NCI-H1105 (cell line): ENCODE data around the gene KDM8.
A peak's percentile ranks its signal among the peaks of the same experiment; 100 is the strongest.

Source experiments
- DNase-seq: peaks from one replicate; lab custom pipeline; 2025; lab: John Stamatoyannopoulos, UW

KDM8 gene

GRCh38 chr16:27230562-27231001 lies 27.3 kb downstream of the KDM8 start:
- DNase-seq, result no peak

- no peak for DNase-seq
Measured at GRCh38 chr16:27231692-27232060, 28.4 kb downstream of the KDM8 start.

GRCh38 chr16:27232061-27232900 lies 29.0 kb downstream of the KDM8 start:
- DNase-seq, result no peak

- no peak for DNase-seq
Measured at GRCh38 chr16:27232901-27233625, 29.7 kb downstream of the KDM8 start.

- no peak for DNase-seq
Measured at GRCh38 chr16:27233731-27234130, 30.4 kb downstream of the KDM8 start.

GRCh38 chr16:27234171-27234570 lies 30.8 kb downstream of the KDM8 start:
- DNase-seq, result no peak

GRCh38 chr16:27234603-27235002 lies 31.3 kb downstream of the KDM8 start:
- DNase-seq, result no peak

- peak; percentile 73 for DNase-seq
Measured at GRCh38 chr16:27235055-27235937, 32.0 kb downstream of the KDM8 start.

- DNase-seq, result no peak
Measured at GRCh38 chr16:27235938-27236245, 32.6 kb downstream of the KDM8 start.

GRCh38 chr16:27236635-27237218 lies 33.4 kb downstream of the KDM8 start:
- DNase-seq, result no peak

GRCh38 chr16:27237219-27238015 lies 34.1 kb downstream of the KDM8 start:
- DNase-seq, result no peak

- no peak for DNase-seq
Measured at GRCh38 chr16:27238016-27238587, 34.8 kb downstream of the KDM8 start.

- DNase-seq, result no peak
Measured at GRCh38 chr16:27238591-27238990, 35.3 kb downstream of the KDM8 start.

- no peak for DNase-seq
Measured at GRCh38 chr16:27239026-27239425, 35.7 kb downstream of the KDM8 start.

GRCh38 chr16:27239906-27240655 lies 36.8 kb downstream of the KDM8 start:
- DNase-seq, result no peak

GRCh38 chr16:27240948-27241531 lies 37.7 kb downstream of the KDM8 start:
- DNase-seq, result no peak

- no peak for DNase-seq
Measured at GRCh38 chr16:27241658-27242057, 38.3 kb downstream of the KDM8 start.

- DNase-seq, result no peak
Measured at GRCh38 chr16:27242398-27242797, 39.1 kb downstream of the KDM8 start.

GRCh38 chr16:27242868-27243590 lies 39.7 kb downstream of the KDM8 start:
- DNase-seq, result no peak
